Spleen (tissue), 11 donors: ENCODE measurements around the gene RPP14. TPM values are rescaled to one million over a fixed set of nuclear protein-coding genes. Genes with fewer than 3 reads are reported as not detected.

Experiments used
- DNase-seq: peaks from one replicate; pipeline ENCODE4 v3.0.0-alpha.2; 2020
- H3K27ac ChIP-seq, 8 donors: fragments of 200-600 bp; sonication (generic) in 7 of 8; 1 replicate in 4 of 8; 2 replicates in 4 of 8; pipeline versions ENCODE4 v1.5.0 to v1.8.0; 2016 to 2021; ENCODE audit warnings: inconsistent platforms in 4 of 8, mild to moderate bottlenecking in 4 of 8, moderate library complexity in 1 of 8
- H3K27me3 ChIP-seq, 7 donors: fragments of 200-600 bp; sonication (generic) in 6 of 7; replicated peaks in 1 of 7; 1 replicate in 4 of 7; 2 replicates in 3 of 7; pipeline versions ENCODE4 v1.5.0 to v1.8.0; 2016 to 2021; ENCODE audit warnings: inconsistent platforms in 3 of 7, mild to moderate bottlenecking in 1 of 7
- H3K36me3 ChIP-seq, 6 donors: fragments of 200-600 bp; sonication (generic) in 5 of 6; 1 replicate in 4 of 6; 2 replicates in 2 of 6; pipeline versions ENCODE4 v1.5.0 to v1.8.0; 2016 to 2021; ENCODE audit warnings: inconsistent platforms in 2 of 6
- H3K4me1 ChIP-seq, 6 donors: fragments of 200-600 bp; sonication (generic) in 5 of 6; 1 replicate in 3 of 6; 2 replicates in 3 of 6; pipeline versions ENCODE4 v1.5.0 to v1.8.0; 2016 to 2021; ENCODE audit warnings: inconsistent platforms in 3 of 6
- H3K4me3 ChIP-seq, 8 donors: fragments of 200-600 bp; sonication (generic) in 7 of 8; 1 replicate in 4 of 8; 2 replicates in 4 of 8; pipeline versions ENCODE4 v1.5.0 to v1.8.0; 2016 to 2021; ENCODE audit warnings: inconsistent platforms in 4 of 8, mild to moderate bottlenecking in 4 of 8, moderate library complexity in 2 of 8
- H3K9me3 ChIP-seq, 8 donors: fragments of 200-600 bp; sonication (generic) in 7 of 8; 1 replicate in 4 of 8; 2 replicates in 4 of 8; pipeline versions ENCODE4 v1.5.0 to v1.8.0; 2016 to 2021; ENCODE audit warnings: inconsistent platforms in 4 of 8
- CTCF ChIP-seq, 11 experiments: fragments of 200-600 bp in 7 of 11; fragments of 450-650 bp in 4 of 11; sonication (generic) in 4 of 11; IDR thresholded peaks in 8 of 11; conservative IDR thresholded peaks in 3 of 11; 1 replicate in 7 of 11; 2 replicates in 4 of 11; pipeline versions ENCODE4 v1.4.0 to v1.8.0; 2016 to 2021; ENCODE audit warnings: antibody characterized with exemption in 11 of 11, inconsistent platforms in 4 of 11, mild to moderate bottlenecking in 1 of 11
- POLR2A ChIP-seq, 3 donors: fragments of 450-650 bp; IDR thresholded peaks; one replicate each; pipeline ENCODE4 v1.5.1; 2017; ENCODE audit warnings: antibody characterized with exemption in 3 of 3, mild to moderate bottlenecking in 1 of 3
- POLR2AphosphoS5 ChIP-seq, 3 donors: sonication (generic); formaldehyde crosslinking; IDR thresholded peaks; one replicate each; pipeline ENCODE4 v1.5.1; 2017; ENCODE audit warnings: antibody characterized with exemption in 3 of 3
- WGBS, 5 donors: extraction: QIAGEN DNeasy Blood & Tissue Kit in 3 of 5; methylation state at CpG; one replicate each; pipeline versions ENCODE4 v1.1.5 to v1.1.7; 2013 to 2018; 5-methylcytosine and 5-hydroxymethylcytosine counted together
- intact Hi-C: fragments of 100-400 bp; cut with DNase I; formaldehyde crosslinking; loops from one replicate; pipeline ENCODE4 v1.15.0; 2023; ENCODE audit warnings: low total_unique reads
- polyA plus RNA-seq, 3 donors: library from polyadenylated mRNA; stranded (reverse); fragments of 200-250 nt; gene quantifications; one replicate each; pipeline ENCODE4 v1.2.1, GENCODE V29; 2013
- total RNA-seq, 7 donors: library from RNA; depleted of rRNA in 3 of 7; stranded (reverse); fragments of >200 nt in 3 of 7; fragmentation: NEBNext Ultra II Directional in 4 of 7; extraction: Animal tissue kit (Norgen Biotek cat#: 25700) in 4 of 7; gene quantifications; one replicate each; pipeline versions ENCODE4 v1.1.0 to v1.2.1, GENCODE V29; 2016 to 2021
- donor health status: healthy with polysubstance abuse.
- donor health status: DM: no; HTN: no; CAD: no; lungs with moderate emphysema.
- donor health status: DM: no; HTN: no; CAD: no.
- donor health status: Bipolar disorder and iron deficiency.
- donor health status: healthy.
- donor health status: DM: no; HTN: no; CAD: no.
- donor health status: DM: yes; HTN: yes; CAD: no.

RPP14 gene
- total and polyA plus RNA-seq, 10 donors = 6.2 to 21.3 (median 14.3) TPM

- Histone ChIP-seq H3K4me3 (no peak overlapping the region), H3K4me1 (peaks cover 0 to 36% (median 5%) of the 10 kb centered on the region in 6 donors), H3K27ac (no peak overlapping the region), H3K36me3 (peaks cover 0 to 23% (median 14%) of the 10 kb centered on the region in 6 donors), H3K27me3 (peaks cover 0 to 5% (median 0%) of the 10 kb centered on the region in 7 donors), H3K9me3 (peaks cover 0 to 22% (median 15%) of the 10 kb centered on the region in 8 donors)
- no peak for DNase-seq
- intact Hi-C loops = loop anchor here (10.0 kb wide), 1 partner anchor 53 kb away; no protein-coding TSS in a partner anchor
- TF ChIP-seq CTCF (IDR thresholded peaks at IDR 0.05 in 8 of 11, conservative IDR thresholded peaks at IDR 0.05 in 3 of 11) (no peak), POLR2A (IDR thresholded peaks at IDR 0.05) (no peak), POLR2AphosphoS5 (IDR thresholded peaks at IDR 0.05) (peak in 1 of 3 donors; percentile 15)
- WGBS, 5 donors = 69 to 87% (median 71%) methylated on average over 3 of the region's 3 CpGs
Measured at GRCh38 chr3:58298190-58298589, 7.9 kb upstream of the RPP14 start.

- H3K4me1 ChIP-seq = peaks cover 0 to 36% (median 5%) of the 10 kb centered on the region in 6 donors
- no peak for DNase-seq
- H3K9me3 ChIP-seq = peaks cover 0 to 22% (median 15%) of the 10 kb centered on the region in 8 donors
- H3K27me3 ChIP-seq = peaks cover 0 to 5% (median 0%) of the 10 kb centered on the region in 7 donors
- H3K27ac ChIP-seq = no peak overlapping the region
- 56 to 82% (median 71%) methylated on average over 2 of the region's 2 CpGs for WGBS, 5 donors
- TF ChIP-seq CTCF (IDR thresholded peaks at IDR 0.05 in 8 of 11, conservative IDR thresholded peaks at IDR 0.05 in 3 of 11) (no peak), POLR2A (IDR thresholded peaks at IDR 0.05) (no peak), POLR2AphosphoS5 (IDR thresholded peaks at IDR 0.05) (no peak)
- intact Hi-C loops = loop anchor here (10.0 kb wide), 1 partner anchor 54 kb away; no protein-coding TSS in a partner anchor
- peaks cover 0 to 15% (median 7%) of the 10 kb centered on the region in 6 donors for H3K36me3 ChIP-seq
- H3K4me3 ChIP-seq = no peak overlapping the region
Measured at GRCh38 chr3:58299075-58299474, 7.0 kb upstream of the RPP14 start.

GRCh38 chr3:58299839-58300516 lies 6.1 kb upstream of the RPP14 start:
- Histone ChIP-seq H3K4me3 (no peak overlapping the region), H3K27ac (peak overlapping the region in 1 of 8 donors; percentile 39), H3K36me3 (peaks cover 0 to 6% (median 0%) of the 10 kb centered on the region in 6 donors), H3K4me1 (peaks cover 0 to 36% (median 5%) of the 10 kb centered on the region in 6 donors), H3K9me3 (peaks cover 0 to 20% (median 13%) of the 10 kb centered on the region in 8 donors), H3K27me3 (peaks cover 0 to 5% (median 0%) of the 10 kb centered on the region in 7 donors)
- TF ChIP-seq CTCF (IDR thresholded peaks at IDR 0.05 in 8 of 11, conservative IDR thresholded peaks at IDR 0.05 in 3 of 11) = peak in 10 of 11 experiments; percentile 30 to 64 (median 44)
- no peak for TF ChIP-seq POLR2A (IDR thresholded peaks at IDR 0.05)
- peak in 1 of 3 donors; percentile 13 for TF ChIP-seq POLR2AphosphoS5 (IDR thresholded peaks at IDR 0.05)
- DNase-seq = no peak
- intact Hi-C loops = loop anchor here (2.0 to 10.0 kb wide), 3 partner anchors 55 to 295 kb away; partner anchors contain the start of gene FLNB
- WGBS, 5 donors = 16 to 22% (median 19%) methylated on average over 8 of the region's 8 CpGs

GRCh38 chr3:58307639-58308215 lies 1.7 kb downstream of the RPP14 start:
- no peak for TF ChIP-seq POLR2A (IDR thresholded peaks at IDR 0.05)
- TF ChIP-seq POLR2AphosphoS5 (IDR thresholded peaks at IDR 0.05) = no peak
- peak in 8 of 11 experiments; percentile 22 to 67 (median 48) for TF ChIP-seq CTCF (IDR thresholded peaks at IDR 0.05 in 8 of 11, conservative IDR thresholded peaks at IDR 0.05 in 3 of 11)
- no peak for DNase-seq
- intact Hi-C loops = loop anchor here (10.0 kb wide), 1 partner anchor 303 kb away; the partner anchor contains the start of gene FLNB
- 31 to 47% (median 37%) methylated on average over 10 of the region's 10 CpGs for WGBS, 5 donors
- H3K27ac ChIP-seq = peak overlapping the region; percentile 96 to 99 (median 97)
- peak overlapping the region in 7 of 8 donors; percentile 57 to 78 (median 69) for H3K4me3 ChIP-seq
- no peaks in the 10 kb centered on the region for H3K27me3 ChIP-seq
- H3K9me3 ChIP-seq = no peaks in the 10 kb centered on the region
- H3K36me3 ChIP-seq = peaks cover 8 to 41% (median 28%) of the 10 kb centered on the region in 6 donors
- peaks cover 26 to 47% (median 33%) of the 10 kb centered on the region in 6 donors for H3K4me1 ChIP-seq
